CD4-positive, alpha-beta T cell treated with Interleukin-1 beta for 1 hour (primary cell): ENCODE results near the gene HDAC10.

Experiments
- DNase-seq, 2 donors: peaks; one replicate each; pipeline ENCODE4 v3.0.0-alpha.2; 2020 to 2022

Gene HDAC10

DNA sequence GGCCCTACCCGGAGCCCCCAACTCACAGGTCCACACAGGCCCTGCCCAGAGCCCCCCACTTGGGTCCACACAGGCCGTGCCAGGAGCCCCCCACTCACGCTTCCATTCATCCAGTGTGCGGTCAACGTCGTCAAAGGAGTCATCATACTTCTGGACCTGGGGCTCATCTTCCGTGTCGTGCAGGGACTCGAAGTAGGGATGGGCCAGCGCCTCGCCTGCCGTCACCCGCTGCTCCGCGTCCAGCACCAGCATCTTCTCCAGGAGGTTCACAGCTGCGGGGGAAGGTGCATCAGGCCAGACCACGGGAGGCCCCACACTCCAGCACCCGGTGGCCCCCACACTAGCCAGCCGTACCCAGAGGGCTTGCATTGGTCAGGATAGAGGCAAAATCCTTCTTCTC, 4.0 kb upstream of the HDAC10 start:
- no peak for DNase-seq

GRCh38 chr22:50253941-50254340, 2.9 kb upstream of the HDAC10 start:
- DNase-seq, result no peak

DNA sequence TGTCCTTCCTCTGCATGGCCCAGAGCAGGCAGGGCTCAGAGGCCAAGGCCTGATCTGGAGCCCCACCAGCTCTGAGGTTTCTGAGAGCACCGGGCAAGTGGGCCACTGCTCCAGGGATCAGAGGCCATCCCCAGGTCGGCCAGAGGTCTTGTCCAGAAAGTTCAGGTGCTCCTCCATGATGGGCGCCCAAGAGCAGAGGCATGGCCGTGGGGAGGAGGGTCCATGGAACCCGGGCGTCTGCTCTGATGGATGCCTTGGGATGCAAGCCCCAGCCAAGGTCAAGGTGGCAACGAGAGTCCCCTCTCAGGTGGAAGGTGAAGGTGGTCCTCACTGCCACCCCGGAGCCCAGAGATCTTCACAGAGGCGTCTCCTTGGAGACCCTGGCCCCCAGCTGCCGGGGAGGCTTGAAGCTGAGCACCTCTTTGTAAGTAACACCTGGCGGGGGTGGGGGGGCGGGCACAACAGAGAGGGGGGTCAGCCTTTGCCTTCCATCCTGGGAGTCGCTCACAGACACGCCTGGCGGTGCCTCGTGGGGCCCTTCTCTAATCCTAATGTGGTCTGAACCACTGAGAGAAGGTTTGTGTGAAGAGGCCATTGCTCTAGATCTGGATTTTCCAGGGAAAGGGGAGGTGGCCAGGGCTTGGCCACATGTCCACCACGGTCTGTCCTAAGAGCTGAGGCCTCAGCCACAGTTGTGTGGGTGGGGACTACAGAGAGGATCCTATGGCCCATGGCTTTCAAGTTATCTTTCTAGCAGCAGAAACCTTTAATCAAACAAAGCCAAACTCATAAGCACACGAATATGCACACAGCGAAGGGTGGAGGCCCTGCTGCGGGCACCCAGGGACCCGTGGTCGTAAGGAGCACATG, 2.2 kb upstream of the HDAC10 start:
- DNase-seq, result no peak

DNA sequence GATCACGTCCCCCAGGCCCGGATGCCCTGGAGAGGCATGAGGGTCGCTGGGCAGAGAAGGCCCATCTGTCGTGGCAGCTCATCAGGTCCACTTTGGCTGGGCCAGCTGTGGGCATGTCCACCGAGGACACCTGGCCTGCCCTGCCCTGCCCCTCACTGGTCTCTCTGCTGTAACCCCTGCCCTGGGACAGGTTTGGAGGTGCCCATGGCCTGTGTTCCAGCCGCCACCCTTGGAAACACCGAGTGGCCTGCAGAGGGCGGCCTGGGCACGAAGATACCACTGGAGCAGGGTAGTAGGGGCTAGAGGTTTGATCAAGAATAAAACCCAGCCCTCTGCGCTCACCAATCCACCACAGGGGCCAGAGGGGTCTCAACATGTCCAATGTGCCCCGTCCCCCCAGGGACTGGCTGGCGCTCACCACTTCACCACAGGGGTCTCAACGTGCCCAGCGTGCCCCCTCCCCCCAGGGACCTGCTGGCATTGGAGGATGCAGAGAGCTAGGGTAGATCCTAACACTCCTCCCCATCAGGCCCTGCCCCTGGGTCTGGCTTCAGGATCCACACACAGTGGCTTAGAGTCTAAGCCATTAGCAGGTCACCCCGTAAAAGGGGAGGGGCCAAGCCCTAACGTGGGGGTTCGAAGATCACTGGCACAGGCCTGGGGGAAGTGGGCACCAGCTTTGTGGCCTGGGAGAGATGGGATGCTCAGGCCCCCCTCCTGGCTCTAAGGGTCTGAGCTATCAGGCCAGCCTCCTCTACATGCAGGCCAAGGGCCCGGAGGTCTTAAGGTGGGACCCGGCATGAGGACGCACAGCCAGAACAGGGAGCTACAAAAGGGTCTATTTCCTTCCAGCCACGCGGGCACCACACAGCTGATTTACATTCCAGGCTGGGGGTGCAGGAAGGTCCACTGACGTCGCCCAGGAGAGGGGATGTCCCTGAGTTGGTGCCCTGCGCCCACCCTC, 1.3 kb upstream of the HDAC10 start:
- DNase-seq, result peak; percentile 73 to 77

GRCh38 chr22:50251477-50252081, 514 bp upstream of the HDAC10 start:
- no peak for DNase-seq

GRCh38 chr22:50250249-50250554, 863 bp downstream of the HDAC10 start:
- no peak for DNase-seq

DNA sequence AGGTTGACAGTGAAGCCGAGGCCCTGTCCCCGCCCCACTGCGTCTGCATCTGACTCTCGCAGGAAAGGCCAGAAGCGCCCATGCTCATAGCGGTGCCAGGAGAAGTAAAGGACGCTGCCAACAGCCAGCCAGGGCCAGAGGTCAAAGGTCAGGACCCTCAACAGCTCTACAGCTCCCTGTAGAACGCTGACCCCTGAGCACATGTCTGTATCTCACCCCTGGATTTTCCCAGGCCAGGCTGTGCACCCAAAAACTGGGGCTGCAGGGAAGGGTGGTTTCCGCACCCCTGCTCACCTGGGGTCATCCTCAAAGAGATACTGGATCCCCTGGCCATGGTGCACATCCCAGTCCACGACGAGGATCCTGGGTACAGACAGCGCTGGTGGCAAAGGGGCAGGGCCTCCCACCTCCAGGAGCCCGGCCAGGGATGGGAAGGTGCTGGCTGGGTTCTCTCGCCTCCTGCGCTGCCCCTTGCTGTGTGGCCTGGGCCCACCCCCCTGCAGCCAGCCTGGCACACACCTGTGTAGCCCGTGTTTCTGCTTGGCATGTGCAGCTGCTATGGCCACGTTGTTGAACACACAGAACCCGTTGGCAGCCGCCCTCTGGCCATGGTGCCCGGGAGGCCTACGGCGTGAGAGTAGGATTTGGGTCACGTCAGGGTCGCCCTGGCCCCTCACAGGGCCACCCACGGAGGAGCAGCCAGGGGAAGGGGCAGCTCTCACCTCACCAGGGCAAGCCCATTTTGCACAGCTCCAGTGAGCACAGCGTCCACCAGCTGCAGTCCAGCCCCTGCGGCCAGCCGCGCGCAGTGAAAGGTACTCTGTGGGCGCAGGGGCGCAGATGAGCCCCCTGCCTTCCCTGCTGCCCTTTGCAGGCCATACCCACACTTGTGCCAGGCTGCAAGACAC, 1.5 kb downstream of the HDAC10 start:
- DNase-seq, result no peak

GRCh38 chr22:50248196-50249081, 2.6 kb downstream of the HDAC10 start:
- no peak for DNase-seq

DNA sequence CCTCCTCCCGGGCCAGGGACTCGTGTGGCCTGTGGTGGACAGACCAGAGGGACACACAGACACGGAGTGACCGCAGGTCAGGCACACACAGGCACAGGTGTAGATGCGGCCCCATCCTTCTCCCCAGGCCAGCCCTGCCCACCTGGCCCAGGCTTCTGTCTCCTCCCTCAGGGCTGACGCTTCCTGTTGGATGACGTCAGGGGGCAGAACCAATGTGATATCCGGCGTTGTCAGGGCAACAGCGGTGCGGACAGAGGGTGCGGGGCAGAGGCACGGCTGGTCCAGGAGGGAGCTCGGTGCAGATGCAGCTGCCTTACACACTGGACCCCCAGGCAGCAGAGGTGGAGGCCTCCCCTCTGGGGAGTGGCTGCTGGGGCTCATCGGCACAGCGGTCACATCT, 3.3 kb downstream of the HDAC10 start:
- peak; percentile 78 to 81 for DNase-seq

DNA sequence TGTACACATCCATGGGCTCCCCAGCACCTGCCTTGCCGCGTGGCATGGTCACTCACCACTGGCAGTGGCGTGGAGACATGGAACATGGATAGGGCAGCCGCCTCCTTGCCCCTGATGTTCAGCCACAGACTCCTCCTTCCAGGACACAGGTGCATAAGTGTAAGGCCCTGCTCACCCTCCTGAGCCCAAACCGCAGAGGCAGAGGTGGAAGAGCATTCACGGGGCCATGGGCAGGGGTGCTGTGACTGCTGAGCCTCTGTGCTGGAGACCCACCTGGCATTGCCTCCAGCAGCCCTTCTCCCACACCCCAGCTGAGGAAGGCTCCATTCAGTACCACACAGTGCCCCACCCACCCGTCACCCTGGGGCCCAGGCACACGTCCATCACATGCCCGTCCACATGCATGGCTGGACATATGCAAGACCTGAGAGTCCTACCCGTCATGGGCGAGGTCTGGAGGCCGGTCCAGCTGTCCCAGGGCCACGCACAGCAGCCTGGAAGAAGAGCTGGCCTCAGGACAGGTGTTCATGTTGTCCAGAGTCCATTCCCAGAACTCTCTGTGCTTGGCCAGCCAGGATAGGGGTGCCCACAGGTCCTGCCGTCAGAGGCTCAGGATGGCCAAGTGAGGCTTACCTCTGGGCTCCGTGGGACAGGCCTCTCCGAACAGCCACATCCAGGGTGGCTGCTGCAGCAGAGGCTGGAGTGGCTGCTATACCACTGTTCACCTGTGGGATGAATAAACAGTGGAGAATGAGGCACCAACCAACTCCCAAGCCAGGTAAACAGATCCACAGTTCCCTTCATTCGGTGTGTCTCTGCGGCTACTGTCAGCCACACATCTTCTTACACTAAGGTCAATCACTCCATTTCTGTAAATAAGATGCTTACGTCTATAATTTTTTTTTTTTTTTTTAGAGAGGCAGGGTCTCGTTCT, 4.6 kb downstream of the HDAC10 start:
- DNase-seq, result no peak

DNA sequence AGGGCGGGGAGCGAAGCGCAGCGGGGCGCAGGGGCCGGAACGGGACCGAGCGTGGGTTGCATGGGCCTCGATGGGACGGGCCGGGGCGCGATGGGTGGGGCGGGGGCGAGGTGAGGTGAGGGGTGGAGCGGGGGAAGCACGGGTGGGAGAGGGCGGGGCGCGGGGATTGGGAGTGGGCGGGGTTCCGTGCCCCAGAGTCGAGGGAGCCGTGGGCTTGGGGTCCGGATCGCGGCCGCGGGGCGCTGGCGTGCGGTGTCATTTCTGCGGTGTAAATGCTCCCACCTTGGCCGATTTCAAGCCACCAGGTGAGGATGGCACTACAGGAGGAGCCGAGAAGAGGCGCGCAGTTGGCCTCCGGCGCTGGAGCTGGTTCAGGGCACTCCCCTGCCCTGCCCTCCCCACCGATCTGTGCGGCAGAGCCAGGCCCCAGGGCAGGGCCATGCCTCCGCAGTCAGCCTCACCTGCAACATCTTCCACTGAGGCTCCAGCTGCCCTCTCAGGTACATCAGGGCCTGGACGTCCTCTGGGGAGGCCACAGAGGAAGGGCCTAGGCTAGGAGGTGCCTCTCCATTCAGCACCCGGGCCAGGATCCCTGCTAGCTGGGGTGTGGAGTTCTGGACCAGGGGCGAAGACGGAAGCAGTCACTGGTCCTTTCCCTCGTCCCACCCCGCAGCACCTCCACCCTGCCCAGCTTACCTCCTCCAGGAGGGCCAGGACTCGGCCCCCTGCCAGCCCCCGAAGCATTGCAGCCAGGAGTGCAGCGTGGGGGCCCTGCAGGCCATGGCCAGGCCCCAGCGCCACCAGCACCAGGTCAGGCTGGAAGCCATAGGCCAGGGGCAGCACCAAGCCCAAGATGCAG, 5.6 kb downstream of the HDAC10 start:
- DNase-seq, result no peak

DNA sequence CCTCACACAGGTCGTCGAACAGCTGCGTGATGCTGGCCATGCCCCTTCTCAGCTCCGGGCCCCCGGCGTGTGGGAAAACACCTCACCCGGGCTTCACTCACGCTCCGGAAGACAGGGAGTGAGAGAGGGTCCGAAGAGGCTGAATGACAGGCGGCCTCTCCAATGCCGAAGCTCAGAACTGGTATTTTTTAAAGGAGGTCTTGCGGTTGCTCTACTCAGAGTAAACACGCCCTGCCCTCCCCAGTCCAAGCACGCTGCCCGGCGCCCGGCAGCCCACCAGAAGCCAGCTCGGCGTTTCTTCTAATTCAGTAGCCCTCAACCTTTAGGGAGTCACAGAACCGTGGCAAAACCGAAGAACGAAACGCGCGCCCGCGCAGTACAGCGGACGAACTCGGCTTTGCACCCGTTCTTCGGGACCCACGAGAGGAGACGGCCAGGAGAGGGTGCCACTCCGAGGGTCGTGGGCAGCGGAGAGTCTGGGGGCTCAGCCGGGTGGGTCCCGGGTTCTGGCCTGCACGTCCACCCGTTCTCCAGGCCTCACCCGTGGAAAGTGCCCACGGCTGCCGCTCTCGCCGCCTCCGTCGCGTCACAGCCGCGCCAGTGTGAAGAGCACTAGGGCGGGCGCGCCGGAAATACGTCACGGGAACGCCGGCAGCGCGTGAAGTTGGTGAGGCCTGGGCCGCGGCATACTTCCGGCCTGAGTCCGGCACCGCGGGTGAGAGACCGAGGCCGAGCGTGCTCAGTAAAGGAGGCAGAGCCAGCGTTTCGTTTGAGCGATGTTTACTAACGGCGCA, 6.4 kb downstream of the HDAC10 start, which contains the start of gene TUBGCP6:
Gene TUBGCP6 (minus strand): TSS at position 604 of the 794 bp plus-strand sequence. CDS start 564 bp downstream, at position 40.
- peak; percentile 91 to 92 for DNase-seq

GRCh38 chr22:50243685-50244419, 7.2 kb downstream of the HDAC10 start:
- DNase-seq, result no peak

GRCh38 chr22:50242406-50242949, 8.6 kb downstream of the HDAC10 start:
- no peak for DNase-seq

- DNase-seq, result no peak
Measured at GRCh38 chr22:50238755-50239154, 12.3 kb downstream of the HDAC10 start.

DNA sequence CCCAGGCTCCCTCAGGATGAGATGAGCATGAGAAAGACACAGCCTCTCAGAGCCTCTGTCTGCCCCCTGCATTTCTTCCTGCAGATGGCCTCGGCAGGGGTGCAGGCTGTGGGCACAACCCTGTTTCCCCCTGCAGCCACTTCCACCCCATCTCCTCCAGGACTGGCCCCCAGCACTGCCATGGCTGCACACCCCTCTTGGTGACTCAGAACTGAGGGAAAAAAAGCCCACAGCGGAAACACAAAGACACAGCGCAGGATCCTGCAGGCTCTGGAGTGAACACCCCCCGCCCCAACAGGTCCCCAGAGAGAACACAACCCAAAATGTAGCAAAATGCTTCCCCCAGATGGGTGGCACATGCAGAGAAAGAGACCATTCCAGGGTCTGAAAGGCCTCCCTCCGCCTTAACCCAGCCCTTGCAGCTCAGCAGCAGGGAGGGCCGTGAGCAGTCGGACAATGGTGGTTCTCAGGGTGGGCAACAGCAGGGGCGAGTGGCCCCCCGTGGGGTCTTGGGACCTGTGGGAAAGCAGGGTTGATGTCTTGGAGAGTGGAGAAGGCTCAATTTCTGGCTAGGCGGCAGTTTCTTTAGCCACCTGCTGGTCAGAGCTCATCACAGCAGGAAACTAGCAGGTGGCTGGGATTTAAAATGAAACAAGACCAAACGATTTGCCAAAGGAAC, 14.2 kb downstream of the HDAC10 start:
- no peak for DNase-seq
